Right lobe of liver (tissue), 4 donors: ENCODE measurements around the gene SIRT2.

Experiments used
- CTCF ChIP-seq, 4 donors: fragments of 200-600 bp in 3 of 4; fragments of 450-650 bp in 1 of 4; IDR thresholded peaks; one replicate each; pipeline versions ENCODE4 v1.5.1 to v1.8.0; 2016 to 2022; ENCODE audit warnings: antibody characterized with exemption in 4 of 4, mild to moderate bottlenecking in 2 of 4
- POLR2A ChIP-seq: fragments of 450-650 bp; IDR thresholded peaks from one replicate; pipeline ENCODE4 v1.6.1; 2017; ENCODE audit warnings: antibody characterized with exemption, mild to moderate bottlenecking
- donor health status: DM: no; HTN: no; CAD: no.
- donor health status: DM: no; HTN: no; CAD: no.
- donor health status: DM: no; HTN: yes; CAD: no.

DNA sequence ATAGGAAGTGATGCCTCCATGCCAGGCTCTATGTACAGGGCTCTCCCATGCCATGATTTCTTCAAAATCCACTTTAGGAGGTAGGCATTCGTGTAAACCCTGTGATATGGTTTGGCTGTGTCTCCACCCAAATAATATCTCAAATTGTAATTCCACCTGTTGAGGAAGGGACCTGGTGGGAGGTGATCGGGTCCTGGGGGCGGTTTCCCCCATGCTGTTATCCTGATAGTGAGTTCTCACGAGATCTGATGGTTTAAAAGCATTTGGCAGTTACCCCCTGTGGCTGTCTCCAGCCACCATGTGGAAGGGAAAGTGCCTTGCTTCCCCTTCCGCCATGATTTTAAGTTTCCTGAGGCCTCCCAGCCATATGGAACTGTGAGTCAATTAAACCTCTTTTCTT lies 23.1 kb upstream of the SIRT2 start:
- TF ChIP-seq CTCF (IDR thresholded peaks at IDR 0.05) (no peak), POLR2A (no peak)
